ENCODE measurements around the gene PYGM.

The PYGM gene

DNA sequence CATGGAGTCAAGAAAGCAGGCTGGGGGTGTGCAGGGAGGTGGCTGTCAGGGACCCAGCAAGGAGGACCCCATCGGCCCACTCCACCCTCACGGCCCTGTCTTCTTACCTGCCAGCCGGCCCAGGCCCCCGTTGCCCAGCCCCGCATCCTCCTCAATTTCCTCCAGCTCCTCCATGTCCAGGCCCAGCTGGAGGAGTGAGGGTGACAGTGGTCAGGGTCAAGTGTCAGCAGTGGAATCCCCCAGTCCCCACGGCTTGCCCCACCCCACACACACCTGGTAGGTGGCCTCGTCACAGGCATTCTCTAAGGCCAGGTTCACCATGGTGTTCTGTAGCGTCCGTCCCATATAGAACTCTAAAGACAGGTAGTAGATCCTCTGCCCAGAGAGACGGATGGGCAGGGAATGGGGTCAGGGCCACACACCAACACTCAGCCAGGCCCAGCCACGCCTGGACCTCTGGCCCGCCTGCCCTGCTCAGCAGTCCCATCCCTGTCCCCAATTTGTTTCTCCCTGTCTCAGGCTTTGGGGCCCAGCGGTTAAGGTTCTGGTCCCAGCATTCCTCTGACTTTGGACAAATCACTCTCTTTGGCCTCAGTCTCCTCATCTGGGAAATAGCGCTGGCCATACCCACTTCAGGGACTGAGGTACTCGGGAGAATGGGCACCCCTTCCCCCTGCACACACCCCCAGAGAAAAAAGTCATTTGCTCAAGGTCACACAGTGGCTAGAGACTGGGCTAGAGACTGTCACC is 1.3 kb downstream of the PYGM start:
- Histone ChIP-seq H3K4me1 (peaks cover 11% of the 10 kb centered on the region), H3K4me2 (ENCODE audit: low read length) (no peak overlapping the region), H3K79me2 (no peaks in the 10 kb centered on the region), H3K27ac (no peak overlapping the region), H2AFZ (no peak overlapping the region), H3K36me3 (ENCODE audit: control insufficient read depth, insufficient read depth, low read length) (no peaks in the 10 kb centered on the region), H3K4me3 (ENCODE audit: low read depth, low read length) (no peak overlapping the region), H3K9me3 (ENCODE audit: control insufficient read depth, low read length) (no peaks in the 10 kb centered on the region), H3K27me3 (ENCODE audit: control insufficient read depth, insufficient read depth, low read length) (no peaks in the 10 kb centered on the region), H3K9ac (no peak overlapping the region)
- TF ChIP-seq, protein P1, sequence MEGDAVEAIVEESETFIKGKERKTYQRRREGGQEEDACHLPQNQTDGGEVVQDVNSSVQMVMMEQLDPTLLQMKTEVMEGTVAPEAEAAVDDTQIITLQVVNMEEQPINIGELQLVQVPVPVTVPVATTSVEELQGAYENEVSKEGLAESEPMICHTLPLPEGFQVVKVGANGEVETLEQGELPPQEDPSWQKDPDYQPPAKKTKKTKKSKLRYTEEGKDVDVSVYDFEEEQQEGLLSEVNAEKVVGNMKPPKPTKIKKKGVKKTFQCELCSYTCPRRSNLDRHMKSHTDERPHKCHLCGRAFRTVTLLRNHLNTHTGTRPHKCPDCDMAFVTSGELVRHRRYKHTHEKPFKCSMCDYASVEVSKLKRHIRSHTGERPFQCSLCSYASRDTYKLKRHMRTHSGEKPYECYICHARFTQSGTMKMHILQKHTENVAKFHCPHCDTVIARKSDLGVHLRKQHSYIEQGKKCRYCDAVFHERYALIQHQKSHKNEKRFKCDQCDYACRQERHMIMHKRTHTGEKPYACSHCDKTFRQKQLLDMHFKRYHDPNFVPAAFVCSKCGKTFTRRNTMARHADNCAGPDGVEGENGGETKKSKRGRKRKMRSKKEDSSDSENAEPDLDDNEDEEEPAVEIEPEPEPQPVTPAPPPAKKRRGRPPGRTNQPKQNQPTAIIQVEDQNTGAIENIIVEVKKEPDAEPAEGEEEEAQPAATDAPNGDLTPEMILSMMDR (IDR thresholded peaks at IDR 0.05): no peak

GRCh38 chr11:64757549-64758329 is 2.0 kb downstream of the PYGM start:
- H3K4me2 ChIP-seq (ENCODE audit: low read length): no peak overlapping the region
- no peaks in the 10 kb centered on the region for H3K27me3 ChIP-seq (ENCODE audit: control insufficient read depth, insufficient read depth, low read length)
- H3K9ac ChIP-seq: no peak overlapping the region
- TF ChIP-seq, protein P1 (IDR thresholded peaks at IDR 0.05): no peak
- peaks cover 3% of the 10 kb centered on the region for H3K4me1 ChIP-seq
- no peaks in the 10 kb centered on the region for H3K36me3 ChIP-seq (ENCODE audit: control insufficient read depth, insufficient read depth, low read length)
- no peaks in the 10 kb centered on the region for H3K9me3 ChIP-seq (ENCODE audit: control insufficient read depth, low read length)
- H3K79me2 ChIP-seq: no peaks in the 10 kb centered on the region
- no peak overlapping the region for H3K27ac ChIP-seq
- H2AFZ ChIP-seq: no peak overlapping the region
- H3K4me3 ChIP-seq (ENCODE audit: low read depth, low read length): no peak overlapping the region

GRCh38 chr11:64755681-64756361 is 4.0 kb downstream of the PYGM start:
- Histone ChIP-seq H3K4me2 (ENCODE audit: low read length) (no peak overlapping the region), H3K4me3 (ENCODE audit: low read depth, low read length) (no peak overlapping the region), H3K9me3 (ENCODE audit: control insufficient read depth, low read length) (no peaks in the 10 kb centered on the region), H3K27me3 (ENCODE audit: control insufficient read depth, insufficient read depth, low read length) (no peaks in the 10 kb centered on the region), H3K79me2 (no peaks in the 10 kb centered on the region), H3K4me1 (no peaks in the 10 kb centered on the region), H3K36me3 (ENCODE audit: control insufficient read depth, insufficient read depth, low read length) (no peaks in the 10 kb centered on the region), H3K27ac (no peak overlapping the region), H2AFZ (no peak overlapping the region), H3K9ac (no peak overlapping the region)
- TF ChIP-seq, protein P1 (IDR thresholded peaks at IDR 0.05): no peak

GRCh38 chr11:64754919-64755662 is 4.7 kb downstream of the PYGM start:
- Histone ChIP-seq H2AFZ (no peak overlapping the region), H3K27ac (no peak overlapping the region), H3K27me3 (ENCODE audit: control insufficient read depth, insufficient read depth, low read length) (no peaks in the 10 kb centered on the region), H3K36me3 (ENCODE audit: control insufficient read depth, insufficient read depth, low read length) (no peaks in the 10 kb centered on the region), H3K4me2 (ENCODE audit: low read length) (no peak overlapping the region), H3K9me3 (ENCODE audit: control insufficient read depth, low read length) (no peaks in the 10 kb centered on the region), H3K4me1 (no peaks in the 10 kb centered on the region), H3K79me2 (no peaks in the 10 kb centered on the region), H3K4me3 (ENCODE audit: low read depth, low read length) (no peak overlapping the region), H3K9ac (no peak overlapping the region)
- TF ChIP-seq, protein P1 (IDR thresholded peaks at IDR 0.05): no peak
